Measurements from ENCODE around the gene KLHDC9.
"Not testable (repeated sequence)": the region's sequence is repeated elsewhere in the genome, so short reads cannot be mapped to it uniquely, and the experiment has no call there.

The KLHDC9 gene

GRCh38 chr1:161059293-161059692 lies 38.9 kb upstream of the KLHDC9 start:
- no peak for TF ChIP-seq CTCF (conservative IDR thresholded peaks at IDR 0.05; ENCODE audit: low read length)
- H3K4me3 ChIP-seq (ENCODE audit: low read length): no peak overlapping the region
- no peak for DNase-seq (ENCODE audit: low read depth)

- no peak for TF ChIP-seq CTCF (conservative IDR thresholded peaks at IDR 0.05; ENCODE audit: low read length)
- no peak for DNase-seq (ENCODE audit: low read depth)
- no peak overlapping the region for H3K4me3 ChIP-seq (ENCODE audit: low read length)
These were observed 36.7 kb upstream of the KLHDC9 start for GRCh38 chr1:161061419-161061818.

GRCh38 chr1:161063936-161064335 lies 34.2 kb upstream of the KLHDC9 start:
- not testable (repeated sequence) for DNase-seq (ENCODE audit: low read depth); H3K4me3 ChIP-seq (ENCODE audit: low read length)

GRCh38 chr1:161065681-161066080 lies 32.5 kb upstream of the KLHDC9 start:
- not testable (repeated sequence) for DNase-seq (ENCODE audit: low read depth); H3K4me3 ChIP-seq (ENCODE audit: low read length)

GRCh38 chr1:161066694-161067093 lies 31.5 kb upstream of the KLHDC9 start:
- DNase-seq (ENCODE audit: low read depth): no peak
- H3K4me3 ChIP-seq (ENCODE audit: low read length): no peak overlapping the region
- TF ChIP-seq CTCF (conservative IDR thresholded peaks at IDR 0.05; ENCODE audit: low read length): no peak

- no peak overlapping the region for H3K4me3 ChIP-seq (ENCODE audit: low read length)
- TF ChIP-seq CTCF (conservative IDR thresholded peaks at IDR 0.05; ENCODE audit: low read length): no peak
- DNase-seq (ENCODE audit: low read depth): no peak
These were observed 29.6 kb upstream of the KLHDC9 start for GRCh38 chr1:161068306-161069234.

GRCh38 chr1:161069241-161069640 lies 28.9 kb upstream of the KLHDC9 start:
- no peak for DNase-seq (ENCODE audit: low read depth)
- H3K4me3 ChIP-seq (ENCODE audit: low read length): no peak overlapping the region
- TF ChIP-seq CTCF (conservative IDR thresholded peaks at IDR 0.05; ENCODE audit: low read length): no peak

GRCh38 chr1:161069731-161070270 lies 28.4 kb upstream of the KLHDC9 start, which contains the start of gene ARHGAP30:
Gene ARHGAP30 (minus strand): TSS chr1:161069891. CDS start chr1:161069624, 267 bp downstream.
- no peak for DNase-seq (ENCODE audit: low read depth)
- H3K4me3 ChIP-seq (ENCODE audit: low read length): no peak within 1 kb of the TSS
- no peak for TF ChIP-seq CTCF (conservative IDR thresholded peaks at IDR 0.05; ENCODE audit: low read length)
